Stimulated activated CD4-positive, alpha-beta T cell treated with anti-CD3 and anti-CD28 coated beads, Interleukin-12 subunit alpha, Interleukin-12 subunit beta, amount 100 ng/mL, for 48 hours (primary cell): ENCODE results near the gene LDLRAD2.
"Not testable (repeated sequence)": the region's sequence is repeated elsewhere in the genome, so short reads cannot be mapped to it uniquely, and the experiment has no call there.

Source experiments
- DNase-seq, 3 donors: peaks; one replicate each; pipeline ENCODE4 v3.0.0-alpha.2; 2020; ENCODE audit warnings: low read depth in 2 of 3, low spot score in 1 of 3

Gene LDLRAD2

GRCh38 chr1:21783679-21784603 is 28.1 kb upstream of the LDLRAD2 start:
- DNase-seq = no peak

DNA sequence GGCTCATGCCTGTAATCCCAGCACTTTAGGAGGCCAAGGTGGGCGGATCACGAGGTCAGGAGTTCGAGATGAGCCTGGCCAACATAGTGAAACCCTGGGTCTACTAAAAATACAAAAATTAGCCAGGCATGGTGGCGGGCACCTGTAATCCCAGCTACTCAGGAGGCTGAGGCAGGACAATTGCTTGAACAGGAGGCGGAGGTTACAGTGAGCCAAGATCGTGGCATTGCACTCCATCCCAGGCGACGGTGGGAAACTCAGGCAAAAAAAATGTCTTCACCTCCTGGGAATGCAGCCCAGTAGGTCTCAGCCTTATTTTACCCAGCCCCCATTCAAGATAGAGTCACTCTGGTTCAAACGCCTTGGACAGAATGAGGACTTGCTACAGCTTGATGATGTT is 26.3 kb upstream of the LDLRAD2 start:
- not testable (repeated sequence) for DNase-seq

DNA sequence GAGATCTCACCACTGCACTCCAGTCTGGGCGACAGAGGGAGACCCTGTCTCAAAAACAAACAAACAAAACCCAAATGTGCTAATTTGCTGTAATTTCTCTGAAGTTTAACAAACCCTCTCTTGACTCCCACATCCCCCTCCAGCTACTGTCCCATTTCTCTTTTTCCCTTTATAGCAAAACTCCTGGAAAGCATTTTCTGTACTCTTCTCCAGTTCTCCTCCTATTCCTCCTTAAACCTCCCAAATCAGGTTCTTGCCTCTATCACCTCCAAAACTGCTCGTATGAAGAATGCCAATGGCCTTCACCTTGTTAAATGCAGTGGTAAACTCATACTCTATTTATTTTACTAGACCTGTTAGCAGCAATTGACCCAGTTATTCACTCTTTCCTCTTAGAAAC is 25.4 kb upstream of the LDLRAD2 start:
- DNase-seq = no peak

DNA sequence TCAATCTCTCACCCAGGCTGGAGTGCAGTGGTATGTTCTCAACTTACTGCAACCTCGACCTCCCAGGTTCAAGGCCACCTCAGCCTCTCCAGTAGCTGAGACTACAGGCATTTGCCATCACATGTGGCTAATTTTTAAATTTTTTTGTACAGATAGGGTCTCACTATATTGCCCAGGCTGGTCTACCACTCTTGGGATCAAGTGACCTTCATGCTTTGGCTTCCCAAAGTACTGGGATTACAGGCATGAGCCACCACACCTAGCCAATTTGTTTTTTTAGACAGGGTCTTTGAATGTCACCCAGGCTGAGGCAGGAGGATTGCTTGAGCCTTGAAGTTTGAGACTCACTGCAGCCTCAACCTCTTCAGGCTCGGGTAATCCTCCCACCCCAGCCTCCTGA is 19.0 kb upstream of the LDLRAD2 start:
- no peak for DNase-seq

DNA sequence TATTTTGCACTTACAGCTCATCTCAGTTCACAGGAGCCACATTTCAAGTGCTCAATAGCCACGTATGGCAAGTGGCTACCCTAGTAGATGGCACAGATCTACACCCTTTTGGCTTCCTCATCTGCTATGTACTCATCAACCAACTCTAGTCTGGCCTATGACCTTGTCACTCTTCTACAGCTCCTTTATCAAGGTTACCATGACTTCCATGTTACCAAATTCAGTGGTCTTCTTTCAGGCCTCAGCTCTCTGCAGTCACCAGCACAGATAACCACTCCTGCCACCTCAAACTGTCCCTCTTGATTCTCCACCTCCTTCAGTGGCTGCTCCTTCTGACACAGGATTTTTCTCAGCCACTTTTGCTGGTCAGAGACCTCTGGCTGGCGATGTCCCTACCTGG is 17.4 kb upstream of the LDLRAD2 start:
- no peak for DNase-seq

DNA sequence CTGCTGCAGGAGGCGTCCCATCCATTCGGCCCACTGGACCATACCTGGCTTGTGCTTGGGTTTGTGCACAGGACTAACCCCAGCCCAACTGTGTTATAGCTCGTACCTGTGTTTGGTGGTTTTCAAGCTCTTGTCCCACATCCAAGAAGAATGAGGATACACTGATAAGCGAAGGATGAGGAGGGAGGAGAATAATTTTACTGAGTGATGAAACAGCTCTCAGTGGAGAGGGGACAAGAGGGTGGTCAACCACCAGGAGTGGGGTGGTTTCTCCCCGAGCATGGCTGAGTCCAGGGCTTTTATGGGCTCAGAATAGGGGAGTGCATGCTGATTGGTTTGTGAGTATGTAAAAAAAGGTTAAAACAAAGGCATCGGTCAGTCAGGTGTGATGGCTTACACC is 17.0 kb upstream of the LDLRAD2 start:
- DNase-seq = no peak

- DNase-seq = no peak
Measured at GRCh38 chr1:21799730-21800129, 12.3 kb upstream of the LDLRAD2 start.

DNA sequence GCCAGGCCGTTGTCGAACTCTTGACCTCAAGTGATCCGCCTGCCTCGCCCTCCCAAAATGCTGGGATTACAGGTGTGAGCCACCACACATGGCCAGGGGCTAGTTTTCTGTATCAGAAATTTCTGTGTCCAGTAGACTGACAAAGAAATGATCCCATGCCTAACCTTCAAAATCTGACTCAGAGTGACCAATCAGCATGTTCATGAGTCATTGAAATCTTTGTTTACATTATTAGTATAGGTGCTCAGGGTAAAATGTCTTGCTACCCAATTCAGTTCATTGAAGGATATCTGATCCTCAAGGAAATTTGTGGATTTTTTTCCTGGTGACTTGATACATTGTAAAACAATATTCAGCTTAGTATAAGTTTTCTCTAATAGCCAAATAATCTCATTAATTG is 11.0 kb upstream of the LDLRAD2 start:
- no peak for DNase-seq

DNA sequence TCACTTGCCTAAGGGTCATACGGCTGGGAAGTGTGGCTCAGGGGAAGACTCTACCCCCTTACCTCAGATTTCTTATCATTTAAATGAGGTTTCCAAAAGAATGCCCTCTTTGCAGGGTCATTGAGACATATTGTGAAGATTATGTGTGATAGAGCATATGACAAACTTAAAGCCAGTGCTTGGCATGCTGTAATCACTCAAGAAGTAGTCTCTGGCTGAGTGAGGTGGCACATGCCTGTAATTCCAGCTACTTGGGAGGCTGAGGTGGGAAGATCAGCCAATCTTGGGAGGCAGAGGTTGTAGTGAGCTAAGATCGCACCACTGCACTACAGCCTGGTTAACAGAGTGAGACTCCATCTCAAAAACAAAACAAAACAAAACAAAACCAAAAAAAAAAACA is 7.5 kb upstream of the LDLRAD2 start:
- DNase-seq = no peak

DNA sequence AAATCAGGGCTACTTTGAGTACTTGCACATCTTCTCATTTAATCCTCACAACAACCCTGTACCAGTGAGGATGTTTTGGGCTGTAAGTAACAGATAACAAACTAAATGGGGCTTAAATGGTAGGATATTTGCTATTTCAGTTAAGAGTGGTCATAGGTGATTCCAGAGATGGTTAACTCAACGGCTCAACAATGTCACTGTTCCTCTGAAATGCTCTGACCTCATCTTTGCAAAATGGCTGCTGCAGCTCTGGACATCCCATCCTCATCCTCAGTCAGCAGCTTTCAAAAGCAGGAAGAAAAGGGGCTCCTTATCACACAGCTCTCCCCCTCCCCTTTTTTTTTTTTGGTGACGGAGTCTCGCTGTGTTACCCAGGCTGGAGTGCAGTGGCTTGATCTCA is 1.5 kb downstream of the LDLRAD2 start:
- DNase-seq = no peak

GRCh38 chr1:21814241-21814918 is 2.3 kb downstream of the LDLRAD2 start:
- DNase-seq = no peak

DNA sequence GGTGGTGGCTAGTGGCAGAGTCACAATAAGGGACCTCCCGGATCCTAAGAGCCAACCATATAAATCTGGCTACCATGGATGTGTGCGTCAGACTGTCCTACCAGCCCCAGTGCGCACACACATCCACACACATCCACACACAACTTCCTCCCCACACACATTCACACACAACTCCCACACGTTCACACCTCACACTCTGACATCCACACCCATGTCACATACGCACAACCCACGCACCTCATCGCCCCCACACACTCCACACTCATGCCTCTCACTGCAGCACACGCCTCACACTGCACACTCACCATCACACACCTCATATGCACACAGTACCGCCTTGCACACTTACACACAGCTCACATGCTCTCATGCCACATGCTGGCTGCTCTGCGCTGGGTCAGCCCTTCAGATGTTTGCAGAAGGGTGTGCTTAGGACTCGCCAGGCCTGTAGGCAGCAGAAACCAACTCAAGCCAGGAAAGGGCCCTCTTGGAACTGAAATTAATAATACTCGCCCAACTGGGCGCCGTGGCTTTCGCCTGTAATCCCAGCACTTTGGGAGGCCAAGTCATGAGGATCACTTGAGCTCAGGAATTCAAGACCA is 3.0 kb downstream of the LDLRAD2 start:
- DNase-seq = no peak

GRCh38 chr1:21815724-21816321 is 3.8 kb downstream of the LDLRAD2 start:
- no peak for DNase-seq

DNA sequence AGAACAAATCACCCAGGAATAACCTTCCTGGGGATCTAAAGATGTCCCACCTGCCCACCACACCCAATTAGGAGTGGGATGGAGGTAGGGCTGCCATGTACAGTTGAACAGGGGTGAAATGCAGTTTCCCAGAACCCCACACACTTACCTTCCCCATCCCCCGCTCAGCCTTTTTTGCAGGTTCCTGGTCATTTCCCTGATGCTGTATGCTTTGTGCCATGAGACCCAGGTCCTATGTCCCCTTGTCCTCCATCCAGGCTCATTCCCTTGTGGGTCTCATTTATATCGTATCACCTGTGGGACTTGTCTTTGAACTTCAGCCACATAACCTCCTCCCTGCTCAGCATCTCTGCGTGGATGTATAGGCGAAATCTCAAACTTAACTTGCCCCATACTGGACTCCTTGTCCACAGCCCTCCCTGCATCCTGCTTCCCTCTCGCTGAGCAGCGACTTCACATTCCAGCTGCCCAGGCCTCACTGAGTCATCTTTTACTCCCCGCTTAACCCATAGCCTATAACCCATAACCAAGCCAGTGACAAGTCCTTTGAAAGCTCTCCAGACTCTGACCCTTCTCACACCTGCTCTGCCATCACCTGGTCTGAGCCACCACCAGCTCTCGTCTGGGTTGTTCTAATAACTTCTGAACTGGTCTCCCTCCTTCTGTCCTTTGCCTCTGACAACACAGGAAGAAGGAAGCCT is 4.7 kb downstream of the LDLRAD2 start:
- no peak for DNase-seq

- peak; percentile 12 to 27 (median 19) for DNase-seq
Measured at GRCh38 chr1:21818656-21819055, 6.6 kb downstream of the LDLRAD2 start.

GRCh38 chr1:21820597-21821232 is 8.7 kb downstream of the LDLRAD2 start:
- DNase-seq = no peak

GRCh38 chr1:21821385-21822019 is 9.4 kb downstream of the LDLRAD2 start:
- DNase-seq = no peak

GRCh38 chr1:21822349-21822748 is 10.3 kb downstream of the LDLRAD2 start:
- DNase-seq = no peak

- no peak for DNase-seq
Measured at GRCh38 chr1:21823206-21823979, 11.3 kb downstream of the LDLRAD2 start.
